Measurements from ENCODE around the gene RRM1. TPM values are rescaled to one million over a fixed set of nuclear protein-coding genes. Genes with fewer than 3 reads are reported as not detected.

Gene RRM1
- total RNA-seq, 4 donors from 2014 or later = 33.1 to 67.4 (median 43.6) TPM

DNA sequence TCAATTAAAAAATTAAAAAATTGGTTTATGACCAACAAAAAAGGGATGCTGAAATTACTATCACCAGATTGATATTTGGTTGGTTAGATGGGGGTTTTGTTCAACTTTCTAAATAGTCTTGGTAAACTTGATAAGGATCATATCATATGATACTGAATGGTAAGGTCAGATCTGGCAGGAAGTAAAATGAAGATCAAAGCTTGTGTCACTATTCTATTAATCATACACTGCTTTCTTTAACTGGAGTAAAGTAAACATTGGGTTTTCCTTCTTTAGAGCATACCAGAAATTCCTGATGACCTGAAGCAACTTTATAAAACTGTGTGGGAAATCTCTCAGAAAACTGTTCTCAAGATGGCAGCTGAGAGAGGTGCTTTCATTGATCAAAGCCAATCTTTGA lies 40.2 kb downstream of the RRM1 start:
- no peak for TF ChIP-seq POLR2AphosphoS5 (IDR thresholded peaks at IDR 0.05)
- TF ChIP-seq EP300 (IDR thresholded peaks at IDR 0.05) = no peak
- TF ChIP-seq, protein P1, sequence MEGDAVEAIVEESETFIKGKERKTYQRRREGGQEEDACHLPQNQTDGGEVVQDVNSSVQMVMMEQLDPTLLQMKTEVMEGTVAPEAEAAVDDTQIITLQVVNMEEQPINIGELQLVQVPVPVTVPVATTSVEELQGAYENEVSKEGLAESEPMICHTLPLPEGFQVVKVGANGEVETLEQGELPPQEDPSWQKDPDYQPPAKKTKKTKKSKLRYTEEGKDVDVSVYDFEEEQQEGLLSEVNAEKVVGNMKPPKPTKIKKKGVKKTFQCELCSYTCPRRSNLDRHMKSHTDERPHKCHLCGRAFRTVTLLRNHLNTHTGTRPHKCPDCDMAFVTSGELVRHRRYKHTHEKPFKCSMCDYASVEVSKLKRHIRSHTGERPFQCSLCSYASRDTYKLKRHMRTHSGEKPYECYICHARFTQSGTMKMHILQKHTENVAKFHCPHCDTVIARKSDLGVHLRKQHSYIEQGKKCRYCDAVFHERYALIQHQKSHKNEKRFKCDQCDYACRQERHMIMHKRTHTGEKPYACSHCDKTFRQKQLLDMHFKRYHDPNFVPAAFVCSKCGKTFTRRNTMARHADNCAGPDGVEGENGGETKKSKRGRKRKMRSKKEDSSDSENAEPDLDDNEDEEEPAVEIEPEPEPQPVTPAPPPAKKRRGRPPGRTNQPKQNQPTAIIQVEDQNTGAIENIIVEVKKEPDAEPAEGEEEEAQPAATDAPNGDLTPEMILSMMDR (IDR thresholded peaks at IDR 0.05) = no peak
- no peak for TF ChIP-seq POLR2A (IDR thresholded peaks at IDR 0.05)
- no peak overlapping the region for H3K27ac ChIP-seq
- H3K9me3 ChIP-seq = peaks cover 0 to 9% (median 0%) of the 10 kb centered on the region in 3 donors
- no peaks in the 10 kb centered on the region for H3K27me3 ChIP-seq
- no peak for ATAC-seq
- no peaks in the 10 kb centered on the region for H3K4me1 ChIP-seq
- no peak overlapping the region for H3K4me3 ChIP-seq
- peaks cover 0 to 86% of the 10 kb centered on the region in 2 donors for H3K36me3 ChIP-seq

DNA sequence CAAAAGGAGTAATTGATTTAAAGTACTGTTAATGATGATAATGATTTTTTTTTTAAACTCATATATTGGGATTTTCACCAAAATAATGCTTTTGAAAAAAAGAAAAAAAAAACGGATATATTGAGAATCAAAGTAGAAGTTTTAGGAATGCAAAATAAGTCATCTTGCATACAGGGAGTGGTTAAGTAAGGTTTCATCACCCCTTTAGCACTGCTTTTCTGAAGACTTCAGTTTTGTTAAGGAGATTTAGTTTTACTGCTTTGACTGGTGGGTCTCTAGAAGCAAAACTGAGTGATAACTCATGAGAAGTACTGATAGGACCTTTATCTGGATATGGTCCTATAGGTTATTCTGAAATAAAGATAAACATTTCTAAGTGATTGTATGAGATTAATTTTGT lies 43.9 kb downstream of the RRM1 start:
- Histone ChIP-seq H3K9me3 (peaks cover 0 to 16% (median 2%) of the 10 kb centered on the region in 3 donors), H3K4me3 (no peak overlapping the region), H3K4me1 (no peaks in the 10 kb centered on the region), H3K27me3 (no peaks in the 10 kb centered on the region), H3K27ac (no peak overlapping the region), H3K36me3 (peaks cover 0 to 84% of the 10 kb centered on the region in 2 donors)
- no peak for TF ChIP-seq POLR2AphosphoS5 (IDR thresholded peaks at IDR 0.05)
- TF ChIP-seq, protein P1 (IDR thresholded peaks at IDR 0.05) = no peak
- TF ChIP-seq EP300 (IDR thresholded peaks at IDR 0.05) = no peak
- no peak for TF ChIP-seq POLR2A (IDR thresholded peaks at IDR 0.05)
- ATAC-seq = no peak
- 100% methylated on average over 1 of the region's 1 CpG for WGBS, 2 donors (ENCODE audit: low coverage in 1 of 2)

DNA sequence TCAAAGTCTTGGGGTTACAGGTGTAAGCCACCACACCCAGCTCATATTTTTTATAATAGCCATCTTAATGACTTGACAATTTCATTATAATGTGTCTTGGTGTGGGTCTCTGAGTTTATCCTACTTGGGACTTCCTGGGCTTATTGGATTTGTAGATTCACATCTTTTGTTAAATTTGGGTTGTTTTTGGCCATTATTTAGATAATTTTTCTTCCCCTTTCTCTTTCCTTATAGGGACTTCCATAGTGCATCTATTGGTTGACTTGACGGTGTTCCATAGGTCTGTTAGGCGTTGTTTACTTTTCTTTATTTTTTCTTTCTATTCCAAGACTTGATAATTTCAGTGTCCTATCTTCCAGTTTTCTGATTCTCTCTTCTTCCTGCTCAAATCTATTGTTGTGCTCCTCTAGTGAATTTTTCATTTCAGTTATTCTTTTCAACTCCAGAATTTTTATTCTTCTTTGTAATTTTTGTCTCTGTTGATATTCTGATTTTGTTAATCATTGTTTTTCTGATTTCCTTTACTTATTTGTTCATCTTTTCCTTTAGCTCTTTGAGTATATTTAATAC lies 45.6 kb downstream of the RRM1 start:
- TF ChIP-seq POLR2AphosphoS5 (IDR thresholded peaks at IDR 0.05) = no peak
- TF ChIP-seq, protein P1 (IDR thresholded peaks at IDR 0.05) = no peak
- TF ChIP-seq EP300 (IDR thresholded peaks at IDR 0.05) = no peak
- TF ChIP-seq POLR2A (IDR thresholded peaks at IDR 0.05) = no peak
- Histone ChIP-seq H3K36me3 (peaks cover 0 to 75% of the 10 kb centered on the region in 2 donors), H3K4me3 (no peak overlapping the region), H3K9me3 (peaks cover 0 to 16% (median 2%) of the 10 kb centered on the region in 3 donors), H3K4me1 (no peaks in the 10 kb centered on the region), H3K27ac (no peak overlapping the region), H3K27me3 (no peaks in the 10 kb centered on the region)
- ATAC-seq = no peak
- 97 to 100% methylated on average over 2 of the region's 2 CpGs for WGBS, 2 donors (ENCODE audit: low coverage in 1 of 2)

DNA sequence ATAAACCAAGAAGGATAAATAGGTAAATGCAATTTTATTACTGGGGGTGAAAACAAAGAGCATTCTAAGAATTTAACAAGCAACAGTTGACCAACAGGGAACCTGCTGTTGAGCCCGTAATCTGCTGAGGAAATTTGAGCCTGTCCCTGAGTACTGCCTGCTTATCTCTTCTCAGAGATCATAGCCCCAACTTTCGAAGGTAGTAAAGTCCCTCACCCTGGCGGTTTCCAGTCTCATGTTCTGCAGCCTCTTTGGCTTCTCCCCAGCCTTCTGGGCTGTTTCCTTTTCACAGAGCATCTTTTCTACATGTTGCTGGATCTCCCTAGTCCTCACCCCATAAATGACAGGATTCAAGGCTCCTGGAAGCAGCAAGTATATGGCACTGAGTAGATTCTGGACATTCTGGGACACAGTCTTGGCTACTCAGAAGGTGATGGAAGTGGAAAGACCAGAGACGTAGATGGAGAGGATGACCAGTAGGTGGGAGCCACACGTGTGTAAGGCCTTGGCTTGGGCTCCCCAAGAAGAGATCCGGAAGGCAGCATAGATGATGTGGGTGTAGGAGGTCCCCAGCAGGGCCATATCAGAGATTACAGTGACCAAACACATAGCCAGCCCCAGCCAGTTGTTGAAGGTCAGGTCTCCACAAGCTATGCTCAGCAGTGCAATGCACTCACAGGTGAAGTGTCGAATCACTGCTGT lies 51.6 kb downstream of the RRM1 start:
- WGBS, 2 donors (ENCODE audit: low coverage in 1 of 2) = 51 to 68% methylated on average over 3 to 5 of the region's 7 CpGs
- H3K4me1 ChIP-seq = no peaks in the 10 kb centered on the region
- no peak for TF ChIP-seq POLR2A (IDR thresholded peaks at IDR 0.05)
- TF ChIP-seq EP300 (IDR thresholded peaks at IDR 0.05) = no peak
- TF ChIP-seq, protein P1 (IDR thresholded peaks at IDR 0.05) = no peak
- no peak for TF ChIP-seq POLR2AphosphoS5 (IDR thresholded peaks at IDR 0.05)
- H3K27ac ChIP-seq = no peak overlapping the region
- H3K27me3 ChIP-seq = no peaks in the 10 kb centered on the region
- H3K4me3 ChIP-seq = no peak overlapping the region
- H3K36me3 ChIP-seq = peaks cover 0 to 26% of the 10 kb centered on the region in 2 donors
- H3K9me3 ChIP-seq = no peaks in the 10 kb centered on the region
- no peak for ATAC-seq

DNA sequence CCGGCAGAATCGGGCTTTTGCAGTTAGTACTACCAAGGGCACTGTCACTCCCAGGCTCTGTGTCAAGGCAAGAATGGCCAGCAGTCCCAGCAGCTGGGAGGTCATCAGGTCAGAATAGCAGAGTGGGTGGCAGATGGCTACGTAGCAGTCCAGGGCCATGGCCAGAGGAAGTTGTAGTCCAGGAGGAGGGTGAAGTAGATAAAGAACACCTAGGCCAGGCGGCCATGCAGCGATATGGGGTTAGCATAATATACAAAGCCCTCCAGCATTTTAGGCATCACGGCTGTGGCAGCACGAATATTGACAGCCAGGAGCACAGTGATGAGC lies 52.1 kb downstream of the RRM1 start:
- peaks cover 0 to 21% of the 10 kb centered on the region in 2 donors for H3K36me3 ChIP-seq
- no peaks in the 10 kb centered on the region for H3K4me1 ChIP-seq
- no peaks in the 10 kb centered on the region for H3K9me3 ChIP-seq
- no peak overlapping the region for H3K4me3 ChIP-seq
- ATAC-seq = no peak
- H3K27ac ChIP-seq = no peak overlapping the region
- TF ChIP-seq, protein P1 (IDR thresholded peaks at IDR 0.05) = no peak
- no peak for TF ChIP-seq POLR2AphosphoS5 (IDR thresholded peaks at IDR 0.05)
- no peak for TF ChIP-seq POLR2A (IDR thresholded peaks at IDR 0.05)
- no peak for TF ChIP-seq EP300 (IDR thresholded peaks at IDR 0.05)
- 100% methylated on average over 2 of the region's 7 CpGs; no CpG with 5 or more reads in 1 of the 2 donors for WGBS, 2 donors (ENCODE audit: low coverage in 1 of 2)
- no peaks in the 10 kb centered on the region for H3K27me3 ChIP-seq

All from gastroesophageal sphincter (tissue), 4 donors.